Stimulated activated CD8-positive, alpha-beta memory T cell treated with anti-CD3 and anti-CD28 coated beads, Interleukin-15, amount 100 ng/mL, for 1 hour (primary cell): ENCODE measurements around the gene ADAMTS3.

Source experiments
- DNase-seq: peaks from one replicate; pipeline ENCODE4 v3.0.0-alpha.2; 2020; ENCODE audit warnings: low read depth

ADAMTS3 gene

GRCh38 chr4:72405417-72405816 is 163.6 kb downstream of the ADAMTS3 start:
- DNase-seq, result no peak

GRCh38 chr4:72397314-72397713 is 171.7 kb downstream of the ADAMTS3 start:
- no peak for DNase-seq

GRCh38 chr4:72394012-72394663 is 174.9 kb downstream of the ADAMTS3 start:
- DNase-seq, result no peak

- DNase-seq, result no peak
These were observed 177.7 kb downstream of the ADAMTS3 start for GRCh38 chr4:72391281-72391680.

GRCh38 chr4:72390409-72390808 is 178.6 kb downstream of the ADAMTS3 start:
- DNase-seq, result no peak

GRCh38 chr4:72388521-72388920 is 180.5 kb downstream of the ADAMTS3 start:
- no peak for DNase-seq

- no peak for DNase-seq
These were observed 181.1 kb downstream of the ADAMTS3 start for GRCh38 chr4:72387959-72388358.

- DNase-seq, result no peak
These were observed 185.6 kb downstream of the ADAMTS3 start for GRCh38 chr4:72383439-72383838.

GRCh38 chr4:72378901-72379300 is 190.1 kb downstream of the ADAMTS3 start:
- DNase-seq, result no peak

- no peak for DNase-seq
These were observed 191.4 kb downstream of the ADAMTS3 start for GRCh38 chr4:72377491-72378194.

GRCh38 chr4:72376901-72377300 is 192.1 kb downstream of the ADAMTS3 start:
- no peak for DNase-seq

GRCh38 chr4:72375073-72375736 is 193.8 kb downstream of the ADAMTS3 start:
- no peak for DNase-seq

GRCh38 chr4:72374159-72374558 is 194.9 kb downstream of the ADAMTS3 start:
- DNase-seq, result no peak

GRCh38 chr4:72366601-72367000 is 202.4 kb downstream of the ADAMTS3 start:
- no peak for DNase-seq

- no peak for DNase-seq
These were observed 203.0 kb downstream of the ADAMTS3 start for GRCh38 chr4:72365981-72366380.

GRCh38 chr4:72365016-72365415 is 204.0 kb downstream of the ADAMTS3 start:
- DNase-seq, result no peak

GRCh38 chr4:72360075-72360474 is 208.9 kb downstream of the ADAMTS3 start:
- no peak for DNase-seq

GRCh38 chr4:72358483-72358882 is 210.5 kb downstream of the ADAMTS3 start:
- no peak for DNase-seq

GRCh38 chr4:72357908-72358307 is 211.1 kb downstream of the ADAMTS3 start:
- DNase-seq, result no peak

GRCh38 chr4:72352711-72353110 is 216.3 kb downstream of the ADAMTS3 start:
- no peak for DNase-seq

- DNase-seq, result no peak
These were observed 217.5 kb downstream of the ADAMTS3 start for GRCh38 chr4:72351521-72351920.

- no peak for DNase-seq
These were observed 220.3 kb downstream of the ADAMTS3 start for GRCh38 chr4:72348701-72349100.

- DNase-seq, result no peak
These were observed 224.6 kb downstream of the ADAMTS3 start for GRCh38 chr4:72344418-72344817.
